Mucosa of descending colon (tissue), 3 donors: ENCODE data around the gene WDR82. TPM values are rescaled to one million over a fixed set of nuclear protein-coding genes. Genes with fewer than 3 reads are reported as not detected.

Experiments
- ATAC-seq: fragments of 200-7000 bp; cut with Tn5 transposase; one replicate; pipeline ENCODE4 v1.9.1; 2020; ENCODE audit warnings: mild to moderate bottlenecking, moderate library complexity
- DNase-seq, 3 donors: peaks; one replicate each; pipeline ENCODE4 v3.0.0-alpha.2; 2020
- H3K36me3 ChIP-seq: fragments of 200-600 bp; one replicate; pipeline ENCODE4 v1.8.0; 2021; ENCODE audit warnings: low read depth, mild to moderate bottlenecking
- H3K4me1 ChIP-seq: fragments of 200-600 bp; one replicate; pipeline ENCODE4 v1.8.0; 2021; ENCODE audit warnings: low read depth, mild to moderate bottlenecking
- H3K4me3 ChIP-seq: fragments of 200-600 bp; one replicate; pipeline ENCODE4 v1.8.0; 2021; ENCODE audit warnings: mild to moderate bottlenecking
- H3K9me3 ChIP-seq: fragments of 200-600 bp; one replicate; pipeline ENCODE4 v1.8.0; 2021; ENCODE audit warnings: mild to moderate bottlenecking
- intact Hi-C, 2 donors: fragments of 100-400 bp; cut with DNase I in 1 of 2; cut with micrococcal nuclease in 1 of 2; formaldehyde crosslinking; loops; one replicate each; pipeline versions ENCODE4 v1.11.0 to v1.11.1; 2022; cut with DNase I, micrococcal nuclease
- total RNA-seq, 3 donors: library from RNA; stranded (reverse); fragmentation: NEBNext Ultra II Directional in 2 of 3; extraction: Animal tissue kit (Norgen Biotek cat#: 25700) in 2 of 3; gene quantifications; one replicate each; pipeline versions ENCODE4 v1.2.1 to v1.2.4, GENCODE V29; 2021 to 2023
- TF ChIP-seq, protein P1 (sequence below): fragments of 200-600 bp; IDR thresholded peaks from one replicate; pipeline ENCODE4 v1.8.0; 2022; ENCODE audit warnings: antibody characterized with exemption, mild to moderate bottlenecking
- donor health status: DM: no; HTN: no; CAD: no; lungs with moderate emphysema.
- donor health status: DM: no; HTN: no; CAD: no.
- donor health status: DM: no; HTN: yes; CAD: no.

Gene WDR82
- total RNA-seq, 3 donors from 2014 or later, result 55.8 to 83.1 (median 62.9) TPM

- no peaks in the 10 kb centered on the region for H3K9me3 ChIP-seq
- TF ChIP-seq, protein P1, sequence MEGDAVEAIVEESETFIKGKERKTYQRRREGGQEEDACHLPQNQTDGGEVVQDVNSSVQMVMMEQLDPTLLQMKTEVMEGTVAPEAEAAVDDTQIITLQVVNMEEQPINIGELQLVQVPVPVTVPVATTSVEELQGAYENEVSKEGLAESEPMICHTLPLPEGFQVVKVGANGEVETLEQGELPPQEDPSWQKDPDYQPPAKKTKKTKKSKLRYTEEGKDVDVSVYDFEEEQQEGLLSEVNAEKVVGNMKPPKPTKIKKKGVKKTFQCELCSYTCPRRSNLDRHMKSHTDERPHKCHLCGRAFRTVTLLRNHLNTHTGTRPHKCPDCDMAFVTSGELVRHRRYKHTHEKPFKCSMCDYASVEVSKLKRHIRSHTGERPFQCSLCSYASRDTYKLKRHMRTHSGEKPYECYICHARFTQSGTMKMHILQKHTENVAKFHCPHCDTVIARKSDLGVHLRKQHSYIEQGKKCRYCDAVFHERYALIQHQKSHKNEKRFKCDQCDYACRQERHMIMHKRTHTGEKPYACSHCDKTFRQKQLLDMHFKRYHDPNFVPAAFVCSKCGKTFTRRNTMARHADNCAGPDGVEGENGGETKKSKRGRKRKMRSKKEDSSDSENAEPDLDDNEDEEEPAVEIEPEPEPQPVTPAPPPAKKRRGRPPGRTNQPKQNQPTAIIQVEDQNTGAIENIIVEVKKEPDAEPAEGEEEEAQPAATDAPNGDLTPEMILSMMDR, result no peak
- DNase-seq (peak in 1 of 3 donors; percentile 15), ATAC-seq (no peak)
- H3K4me1 ChIP-seq, result no peaks in the 10 kb centered on the region
- H3K36me3 ChIP-seq, result no peaks in the 10 kb centered on the region
- intact Hi-C loops, result no loop called here
- H3K4me3 ChIP-seq, result no peak overlapping the region
Observed at GRCh38 chr3:52323526-52324295, 45.3 kb upstream of the WDR82 start.

DNA sequence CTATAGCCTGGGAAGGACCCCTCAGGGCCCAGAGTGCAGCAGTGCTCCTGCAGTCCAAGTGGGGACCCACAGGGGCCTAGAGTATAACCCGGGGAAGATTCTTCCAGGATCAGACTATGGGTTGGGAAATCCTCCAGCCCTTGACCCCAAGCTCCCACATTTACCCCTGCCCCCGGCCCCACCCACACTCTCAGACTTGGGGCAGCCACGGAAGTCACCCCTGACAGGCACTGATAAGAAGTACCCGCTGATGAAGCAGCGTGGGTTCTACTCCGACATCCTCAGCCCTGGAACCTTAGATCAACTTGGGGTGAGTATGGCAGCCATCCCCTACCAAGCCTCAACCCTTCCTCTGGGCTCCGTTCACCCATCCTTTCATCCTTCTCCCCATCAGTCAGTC lies 44.0 kb upstream of the WDR82 start:
- no peak for ATAC-seq
- Histone ChIP-seq H3K4me3 (no peak overlapping the region), H3K4me1 (peaks cover 7% of the 10 kb centered on the region), H3K36me3 (no peaks in the 10 kb centered on the region), H3K9me3 (no peaks in the 10 kb centered on the region)
- intact Hi-C loops, result no loop called here
- TF ChIP-seq, protein P1, result no peak
- peak in 1 of 3 donors; percentile 15 for DNase-seq

DNA sequence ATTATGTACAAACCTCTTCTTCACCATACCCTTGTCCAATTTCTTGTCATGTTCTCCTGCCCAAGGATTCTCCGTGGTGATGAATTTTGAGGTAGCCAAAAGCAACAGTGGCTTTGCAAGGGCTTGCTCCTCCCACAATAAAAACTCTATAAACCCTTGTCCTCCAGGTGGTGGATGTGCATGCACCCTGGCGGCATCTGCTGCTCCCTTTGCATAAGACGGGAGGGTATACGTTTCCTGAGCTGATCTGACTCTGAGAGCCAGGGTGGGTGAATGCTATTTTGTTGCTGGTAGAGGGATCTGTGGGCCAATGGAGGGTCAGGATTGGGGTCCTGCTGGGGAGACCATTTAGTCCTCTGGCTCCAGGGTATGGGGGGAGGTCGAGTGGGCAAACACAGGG lies 43.0 kb upstream of the WDR82 start:
- intact Hi-C loops, result no loop called here
- TF ChIP-seq, protein P1, result no peak
- DNase-seq (peak in 1 of 3 donors; percentile 25), ATAC-seq (peak; percentile 42)
- no peaks in the 10 kb centered on the region for H3K9me3 ChIP-seq
- H3K4me1 ChIP-seq, result peaks cover 7% of the 10 kb centered on the region
- no peaks in the 10 kb centered on the region for H3K36me3 ChIP-seq
- no peak overlapping the region for H3K4me3 ChIP-seq

DNA sequence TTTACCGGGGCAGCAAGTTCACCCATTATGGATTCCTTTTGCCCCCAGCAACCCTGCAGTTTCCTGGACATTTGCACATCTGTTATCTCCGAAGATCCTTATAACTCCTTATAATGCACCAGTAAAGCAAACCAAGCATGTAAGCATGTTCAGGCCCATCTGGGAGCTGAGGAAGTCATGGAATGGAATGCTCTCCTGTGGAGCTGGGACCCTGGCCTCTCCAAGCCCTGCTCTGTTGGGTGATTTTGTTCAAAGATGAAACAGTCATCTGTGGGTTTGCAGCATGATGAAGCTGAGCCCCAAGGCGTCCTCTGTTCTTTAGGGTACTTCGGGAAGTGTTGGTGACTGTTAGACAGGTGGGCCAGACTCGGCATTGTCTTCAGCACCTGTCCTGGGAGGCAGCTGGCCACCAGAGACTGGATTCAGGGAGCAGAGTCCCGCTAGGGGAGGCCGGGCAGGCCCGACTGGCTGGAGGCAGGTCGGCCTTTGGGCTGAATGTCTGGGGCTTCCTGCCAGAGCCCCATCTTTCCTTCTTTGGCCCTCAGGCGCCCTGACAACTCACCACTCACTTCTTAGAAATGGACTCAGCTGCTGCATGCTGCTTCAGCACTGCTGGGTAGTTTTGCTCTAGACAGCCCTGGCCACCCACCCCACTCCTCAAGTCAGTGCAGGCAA lies 41.6 kb upstream of the WDR82 start:
- H3K9me3 ChIP-seq, result no peaks in the 10 kb centered on the region
- no peak for ATAC-seq
- no peaks in the 10 kb centered on the region for H3K36me3 ChIP-seq
- intact Hi-C loops, result no loop called here
- TF ChIP-seq, protein P1, result no peak
- no peak overlapping the region for H3K4me3 ChIP-seq
- DNase-seq, result peak in 1 of 3 donors; percentile 24
- peaks cover 7% of the 10 kb centered on the region for H3K4me1 ChIP-seq

- TF ChIP-seq, protein P1, result no peak
- H3K4me3 ChIP-seq, result no peak overlapping the region
- DNase-seq, result peak in 1 of 3 donors; percentile 40
- no peaks in the 10 kb centered on the region for H3K36me3 ChIP-seq
- intact Hi-C loops, result no loop called here
- peaks cover 7% of the 10 kb centered on the region for H3K4me1 ChIP-seq
- no peaks in the 10 kb centered on the region for H3K9me3 ChIP-seq
- ATAC-seq, result no peak
Observed at GRCh38 chr3:52318186-52318816, 39.9 kb upstream of the WDR82 start.
